HG02870 (cell line): ENCODE data around the gene NAA11.
A peak's percentile ranks its signal among the peaks of the same experiment; 100 is the strongest.

Experiments used
- ATAC-seq: cut with Tn5 transposase; IDR thresholded peaks from one replicate; pipeline ENCODE4 v1.9.1; 2021; ENCODE audit warnings: mild to moderate bottlenecking, moderate library complexity; ENCODE audit not compliant: unreplicated experiment

The NAA11 gene

DNA sequence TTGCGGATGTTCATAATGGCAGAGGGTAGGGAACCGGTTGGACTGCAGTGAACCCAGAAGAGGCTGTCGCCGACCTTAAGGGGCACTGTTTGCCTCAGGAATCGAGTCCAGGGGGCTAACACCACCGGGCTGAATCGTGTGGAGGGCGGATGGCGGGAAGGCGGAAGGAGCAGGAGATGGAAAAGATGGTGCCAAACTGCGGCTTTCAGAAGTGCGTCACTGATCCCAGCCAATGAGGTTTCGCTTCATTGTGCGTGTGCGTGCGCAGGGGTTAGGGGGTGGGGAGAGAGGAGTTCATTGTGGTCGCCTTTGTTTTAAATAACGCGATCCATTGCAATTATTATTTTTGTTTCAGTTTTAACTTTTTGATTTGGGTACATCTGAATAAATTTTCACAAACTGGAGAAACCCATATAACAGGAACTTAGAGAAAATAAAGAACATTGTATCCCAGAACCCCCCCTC is at the start of gene NAA11:
TSS of gene NAA11 (minus strand) at position 198 of the 465 bp plus-strand sequence. CDS start at position 14, 184 bp downstream.
- no peak for ATAC-seq

DNA sequence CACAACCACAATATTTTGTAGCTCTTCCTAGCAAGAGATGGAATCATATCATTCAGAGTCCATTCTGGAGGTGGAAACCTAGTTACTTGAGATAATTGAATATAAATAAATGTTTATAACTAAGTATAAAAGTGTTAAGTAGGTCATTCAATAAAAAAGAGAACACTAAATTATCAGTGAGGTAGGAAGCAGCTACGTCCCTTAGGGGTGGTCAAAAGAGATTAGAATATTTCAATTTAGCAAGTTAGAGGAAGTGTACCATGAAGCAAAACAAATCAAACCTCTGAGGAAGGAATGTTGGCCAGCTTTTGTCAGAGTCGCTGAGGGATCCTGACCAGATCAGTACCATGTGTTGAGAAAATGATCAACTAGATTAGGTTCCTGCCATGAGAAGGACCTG is 44.2 kb upstream of the NAA11 start:
- no peak for ATAC-seq

DNA sequence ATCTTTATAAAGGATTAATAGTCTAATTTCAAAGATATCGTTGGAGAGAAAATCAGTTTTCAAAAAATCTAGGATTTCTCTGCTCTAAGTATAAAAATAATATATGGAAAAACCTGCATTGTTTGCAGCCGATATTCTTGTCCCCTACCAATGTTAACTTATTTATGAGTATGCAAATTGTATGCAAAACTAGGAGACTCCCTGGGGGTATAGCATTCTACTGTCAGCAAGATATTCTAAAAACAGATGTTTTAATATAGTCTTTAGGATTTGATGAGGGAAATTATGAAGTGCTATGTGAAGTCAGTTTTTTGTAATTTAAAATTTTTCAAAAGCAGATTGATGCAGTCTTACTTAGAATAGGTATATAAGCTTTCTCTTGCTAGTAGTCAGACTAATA is 41.2 kb upstream of the NAA11 start:
- ATAC-seq: no peak

DNA sequence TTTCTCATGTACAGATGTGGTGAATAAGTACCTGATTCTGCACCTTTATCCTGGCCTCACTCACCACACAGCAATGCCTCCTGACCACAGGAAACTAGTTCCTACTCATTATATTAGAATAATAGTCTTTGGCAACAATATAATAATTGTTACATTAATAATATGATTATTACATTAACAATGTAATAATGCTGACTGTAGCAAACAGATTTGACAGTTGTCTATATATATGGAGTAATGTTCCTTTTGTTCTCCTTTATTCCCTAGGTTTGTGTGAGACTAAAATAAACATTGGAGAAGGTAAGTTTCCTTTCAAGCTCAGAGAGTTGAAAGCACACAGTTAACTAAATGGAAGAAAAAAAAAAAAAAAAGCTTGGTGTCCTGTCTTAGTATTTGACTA is 40.6 kb upstream of the NAA11 start:
- ATAC-seq: no peak

DNA sequence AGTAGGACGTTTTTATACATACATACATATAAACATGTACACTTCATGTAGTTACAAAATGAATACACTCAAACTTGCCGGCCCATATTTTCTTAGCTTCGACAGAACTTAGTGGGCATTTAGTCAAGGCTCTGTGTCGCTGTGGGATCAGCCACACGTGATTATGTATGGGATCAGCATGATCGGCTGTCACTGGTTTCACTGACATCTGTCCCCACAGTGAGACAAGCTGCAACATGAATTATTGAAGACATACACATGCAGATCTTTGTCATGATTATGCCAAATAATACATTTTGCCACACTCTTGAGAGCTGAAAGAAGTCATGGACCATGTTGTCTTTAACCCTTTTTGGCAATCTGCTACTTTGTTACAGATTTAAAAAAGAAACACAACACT is 38.2 kb upstream of the NAA11 start:
- no peak for ATAC-seq

DNA sequence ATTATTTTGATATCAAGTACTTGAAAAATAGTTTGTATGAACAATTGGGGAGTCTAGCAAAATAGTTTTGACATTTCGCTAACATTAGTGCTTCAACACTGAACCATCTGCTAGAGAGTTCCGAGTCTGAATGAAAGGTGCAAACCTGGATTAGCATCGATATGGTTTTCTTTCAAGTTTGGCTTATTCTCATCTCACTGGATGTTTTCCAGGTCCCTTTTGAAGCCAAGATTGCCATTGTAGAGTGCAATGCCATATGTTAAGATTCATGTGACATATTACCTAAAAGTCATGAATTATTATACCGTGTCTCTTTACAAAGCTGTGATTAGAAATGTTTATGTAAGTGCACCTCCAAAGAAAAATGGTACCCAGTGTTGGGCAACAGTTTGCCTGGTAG is 36.8 kb upstream of the NAA11 start:
- ATAC-seq: no peak

DNA sequence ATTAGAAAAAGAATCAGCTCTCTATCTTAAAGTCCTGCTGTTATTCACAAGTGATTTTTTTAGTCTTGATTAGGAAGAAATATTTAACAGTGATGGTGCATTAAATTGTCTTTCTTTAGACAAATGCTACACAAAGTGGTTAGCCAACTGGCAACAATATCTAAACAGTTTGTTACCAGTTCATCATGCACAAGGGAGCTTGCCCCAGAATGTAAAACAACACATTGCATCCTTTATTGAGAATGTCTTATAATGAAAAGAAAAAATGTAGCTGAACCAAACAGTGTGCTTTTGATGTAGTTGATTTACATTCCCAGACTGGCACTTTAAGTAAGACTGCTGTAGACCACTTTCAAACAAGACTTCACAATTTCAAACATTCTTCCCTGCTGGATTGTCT is 34.1 kb upstream of the NAA11 start:
- no peak for ATAC-seq

DNA sequence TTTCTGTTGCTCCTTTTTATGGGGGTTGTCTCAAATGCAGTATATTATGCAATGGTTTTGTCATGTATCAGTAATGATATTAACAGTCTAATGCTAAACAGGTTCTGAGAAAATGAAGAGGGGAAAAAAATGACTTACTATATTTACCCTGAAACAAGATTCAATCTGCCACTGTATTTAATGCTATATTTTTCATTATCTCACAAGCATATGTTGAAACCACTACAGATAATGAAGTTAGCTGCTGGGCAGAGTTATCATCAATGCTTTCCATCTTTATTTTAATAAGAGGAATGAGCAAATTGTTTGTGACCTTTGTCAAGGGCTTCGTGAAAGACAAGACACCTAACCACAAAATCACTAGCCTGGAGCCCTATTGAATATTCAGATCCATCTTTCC is 32.6 kb upstream of the NAA11 start:
- no peak for ATAC-seq

DNA sequence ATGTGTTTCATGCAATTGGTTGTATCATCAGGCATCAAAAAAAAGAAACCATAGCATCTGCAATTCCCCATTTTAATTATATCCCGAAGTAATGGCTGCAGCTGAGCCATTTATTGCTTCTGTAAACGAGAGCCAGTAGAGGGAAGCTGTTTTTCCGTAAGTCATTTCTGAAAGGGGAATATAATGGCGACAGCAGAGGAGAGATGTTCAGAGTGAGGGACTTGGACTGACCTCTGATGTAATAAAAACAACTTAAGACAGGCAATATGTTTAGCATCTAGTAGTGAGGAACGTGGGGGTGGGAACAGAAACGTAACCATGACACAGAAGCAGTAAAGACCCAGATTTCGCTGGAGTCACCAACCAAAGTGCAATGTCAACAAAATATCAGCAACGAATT is 31.5 kb upstream of the NAA11 start:
- no peak for ATAC-seq

DNA sequence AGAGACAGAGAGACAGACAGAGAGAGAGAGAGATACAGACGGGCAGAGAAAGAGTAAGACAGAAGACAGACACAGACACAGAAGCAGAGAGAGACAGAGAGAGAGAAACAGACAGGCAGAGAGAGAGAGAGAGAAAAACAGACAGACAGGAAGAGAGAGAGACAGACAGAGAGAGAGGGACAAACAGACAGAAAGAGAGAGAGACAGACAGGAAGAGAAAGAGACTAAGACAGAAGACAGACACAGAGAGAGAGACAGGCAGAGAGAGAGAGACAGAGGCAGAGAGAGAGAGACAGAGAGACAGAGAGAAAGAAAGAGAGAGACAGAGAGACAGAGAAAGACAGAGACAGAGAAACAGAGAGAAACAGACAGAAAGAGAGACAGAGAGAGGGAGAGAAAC is 27.2 kb upstream of the NAA11 start:
- no peak for ATAC-seq

DNA sequence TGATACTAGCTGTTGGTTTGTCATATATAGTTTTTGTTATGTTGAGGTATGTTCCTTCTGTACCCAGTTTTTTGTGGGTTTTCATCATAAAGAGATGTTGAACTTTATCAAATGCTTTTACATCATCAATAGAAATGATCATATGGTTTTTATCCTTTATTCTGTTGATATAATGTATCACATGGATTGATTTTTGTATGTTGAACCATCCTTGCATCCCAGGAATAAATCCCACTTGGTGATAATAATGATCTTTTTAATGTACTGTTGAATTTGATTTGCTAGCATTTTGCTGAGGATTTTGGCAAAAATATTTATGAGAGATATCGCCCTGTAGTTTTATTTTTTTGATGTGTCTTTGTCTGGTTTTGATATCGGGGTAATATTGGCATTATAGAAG is 22.5 kb upstream of the NAA11 start:
- ATAC-seq: no peak

DNA sequence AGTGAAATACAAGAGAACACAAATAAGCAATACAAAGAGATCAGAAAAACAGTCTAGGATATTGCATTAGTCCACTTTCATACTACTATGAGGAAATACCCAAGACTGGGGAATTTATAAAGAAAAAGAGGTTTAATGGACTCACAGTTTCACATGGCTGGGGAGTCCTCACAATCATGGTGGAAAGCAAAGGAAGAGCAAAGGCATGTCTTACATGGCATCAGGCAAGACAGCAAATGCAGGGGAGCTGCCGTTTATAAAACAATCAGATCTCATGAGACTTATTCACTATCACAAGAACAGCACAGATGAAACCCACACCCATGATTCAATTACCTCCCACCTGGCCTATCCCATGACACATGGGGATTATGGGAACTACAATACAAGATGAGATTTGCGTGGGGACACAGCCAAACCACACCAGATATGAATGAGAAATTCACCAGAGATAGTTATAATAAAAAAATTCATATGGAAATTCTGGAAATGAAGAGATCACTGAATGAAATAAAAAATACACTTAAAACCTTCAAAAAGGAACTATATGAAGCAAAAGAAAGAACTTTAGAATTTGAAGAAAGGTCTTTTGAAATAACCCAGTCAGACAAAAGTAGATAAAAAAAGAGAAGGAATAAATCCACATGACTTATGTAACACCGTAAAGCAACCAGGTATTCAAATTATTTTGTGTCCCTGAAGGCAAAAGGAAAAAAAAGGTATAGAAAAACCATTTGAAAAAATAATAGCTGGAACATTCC is 16.2 kb upstream of the NAA11 start:
- no peak for ATAC-seq

DNA sequence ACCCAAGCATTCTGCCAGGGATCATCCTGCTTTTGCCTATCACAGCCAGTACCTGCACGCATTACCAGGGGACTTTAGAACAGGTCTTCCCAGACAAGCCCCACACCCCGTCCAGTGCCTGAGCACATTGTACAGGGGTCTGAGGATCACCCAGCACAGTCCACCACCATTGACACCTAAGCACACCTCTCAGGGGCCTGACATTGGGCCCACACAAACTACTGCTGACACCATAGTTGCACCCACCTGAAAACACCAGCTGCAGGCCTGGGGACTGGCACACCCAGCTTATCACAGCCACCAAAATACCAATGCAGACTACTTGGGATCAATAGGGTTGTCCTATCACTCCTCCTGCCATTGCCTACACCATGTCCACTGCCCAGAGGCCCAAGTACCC is 14.7 kb upstream of the NAA11 start:
- no peak for ATAC-seq

DNA sequence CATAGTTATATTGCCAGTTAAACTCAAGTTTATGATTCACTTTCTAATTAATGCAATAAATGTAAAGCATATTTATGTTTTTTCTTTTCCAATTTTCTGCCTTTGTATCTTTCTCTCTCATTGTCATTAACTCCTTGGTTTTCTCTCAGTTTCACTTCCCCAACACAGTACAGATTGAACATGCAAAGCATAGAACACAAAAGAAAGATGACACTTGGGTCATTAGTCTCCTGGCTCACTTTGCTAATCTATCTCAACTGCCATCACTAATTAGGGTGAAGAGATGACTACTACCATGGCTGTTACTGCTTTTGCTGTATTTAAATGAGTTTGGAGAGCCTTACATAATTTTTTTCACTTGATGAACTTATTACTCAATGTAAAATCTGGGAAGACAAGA is 12.3 kb upstream of the NAA11 start:
- peak; percentile 65 for ATAC-seq

DNA sequence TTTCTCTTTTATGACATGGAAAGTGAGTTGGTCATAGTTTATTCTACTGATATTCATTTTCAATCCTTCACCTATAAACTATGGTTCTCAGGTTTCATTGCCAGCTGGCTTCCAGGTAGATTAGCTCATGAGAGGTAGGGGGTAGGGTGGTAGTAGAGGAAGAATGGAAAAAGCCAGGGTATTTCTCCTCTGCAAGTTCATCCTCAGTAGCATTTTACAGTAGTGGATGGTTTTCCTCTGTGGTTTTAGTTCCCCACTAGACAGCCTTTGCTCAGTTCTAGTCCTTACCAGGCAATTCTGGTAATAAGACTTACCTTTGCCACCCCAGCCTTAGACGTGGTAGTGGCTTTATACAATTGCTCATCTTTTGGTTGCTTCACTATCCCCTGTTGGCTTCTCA is 8.9 kb upstream of the NAA11 start:
- no peak for ATAC-seq

DNA sequence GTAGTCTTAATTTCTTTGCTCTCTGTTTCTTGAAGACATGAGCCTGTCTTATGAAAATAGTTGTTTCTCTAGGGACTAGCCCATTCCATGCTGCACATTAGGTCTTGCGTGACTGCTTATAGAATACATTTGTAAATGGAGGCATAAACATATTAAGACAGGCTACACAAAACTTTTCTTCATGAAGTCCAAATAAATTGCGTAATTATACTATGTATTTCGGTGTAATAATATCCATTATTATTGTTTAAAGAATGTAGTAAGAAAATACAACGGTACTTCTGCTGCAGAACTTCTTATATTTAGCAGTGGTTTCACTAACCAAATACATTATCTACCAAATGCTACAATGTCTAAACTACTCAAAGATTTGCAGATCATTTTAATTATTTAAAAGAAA is 8.5 kb upstream of the NAA11 start:
- no peak for ATAC-seq

DNA sequence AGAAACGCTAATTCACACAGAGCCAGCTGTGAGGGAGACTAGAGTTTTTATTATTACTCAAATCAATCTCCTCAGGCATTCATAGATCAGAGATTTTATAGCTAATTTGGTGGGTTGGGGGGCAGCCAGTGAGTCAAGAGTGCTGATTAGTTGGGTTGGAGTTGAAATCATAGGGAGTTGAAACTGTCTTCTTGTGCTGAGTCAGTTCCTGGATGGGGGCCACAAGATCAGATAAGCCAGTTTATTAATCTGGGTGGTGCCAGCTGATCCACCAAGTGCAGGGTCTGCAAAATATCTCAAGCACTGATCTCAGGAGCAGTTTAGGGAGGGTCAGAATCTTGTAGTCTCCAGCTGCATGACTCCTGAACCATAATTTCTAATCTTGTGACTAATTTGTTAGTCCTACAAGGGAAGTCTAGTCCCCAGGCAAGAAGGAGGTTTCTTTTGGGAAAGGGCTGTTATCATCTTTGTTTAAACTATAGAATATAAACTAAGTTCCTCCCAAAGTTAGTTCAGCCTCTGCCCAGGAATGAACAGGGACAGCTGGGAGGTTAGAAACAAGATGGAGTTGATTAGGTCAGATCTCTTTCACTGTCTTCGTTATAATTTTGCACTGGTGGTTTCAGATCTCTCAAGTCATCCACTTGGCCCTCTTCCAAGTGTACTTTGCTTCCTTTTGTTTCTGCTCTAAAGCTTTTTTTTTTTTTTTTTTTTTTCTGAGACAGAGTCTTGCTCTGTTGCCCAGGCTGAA is 5.4 kb upstream of the NAA11 start:
- no peak for ATAC-seq

DNA sequence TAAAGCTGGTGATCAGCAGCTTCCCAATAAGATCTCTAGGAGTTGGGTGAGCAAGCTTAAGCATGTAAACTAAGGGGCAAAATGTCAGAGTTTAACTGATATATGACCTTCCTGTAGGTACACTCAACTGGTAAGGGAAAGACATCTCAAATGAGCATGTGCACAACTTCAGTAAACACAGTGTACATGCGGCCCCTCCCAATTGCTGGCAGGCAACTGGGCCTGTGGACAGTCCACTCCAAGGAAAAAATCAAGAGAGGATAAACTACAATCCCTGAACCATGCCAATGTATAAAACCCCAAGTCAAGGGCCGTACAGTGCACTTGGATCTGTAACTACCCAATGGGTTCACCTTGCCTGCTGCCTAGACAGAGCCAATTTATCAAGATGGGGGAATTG is 4.9 kb upstream of the NAA11 start:
- no peak for ATAC-seq

DNA sequence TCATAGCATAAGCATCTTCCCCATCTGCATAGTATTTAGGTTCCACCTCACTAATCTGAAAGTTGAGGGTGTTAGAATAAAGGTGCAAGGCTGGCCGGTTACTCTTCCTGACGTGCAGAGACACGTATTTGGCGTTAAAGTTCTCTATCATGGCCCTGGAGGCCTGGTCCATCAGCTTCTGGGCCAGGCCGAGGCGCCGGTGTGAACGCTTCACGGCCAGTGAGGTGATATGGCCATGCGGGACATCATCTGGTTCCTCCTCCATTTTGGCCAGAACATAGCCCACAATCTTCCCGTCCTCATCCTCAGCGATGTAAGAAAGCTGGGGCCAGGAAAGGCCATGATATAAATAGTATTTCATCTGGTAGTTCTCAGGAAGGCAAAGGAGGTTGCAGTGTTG is 425 bp downstream of the NAA11 start:
- no peak for ATAC-seq

DNA sequence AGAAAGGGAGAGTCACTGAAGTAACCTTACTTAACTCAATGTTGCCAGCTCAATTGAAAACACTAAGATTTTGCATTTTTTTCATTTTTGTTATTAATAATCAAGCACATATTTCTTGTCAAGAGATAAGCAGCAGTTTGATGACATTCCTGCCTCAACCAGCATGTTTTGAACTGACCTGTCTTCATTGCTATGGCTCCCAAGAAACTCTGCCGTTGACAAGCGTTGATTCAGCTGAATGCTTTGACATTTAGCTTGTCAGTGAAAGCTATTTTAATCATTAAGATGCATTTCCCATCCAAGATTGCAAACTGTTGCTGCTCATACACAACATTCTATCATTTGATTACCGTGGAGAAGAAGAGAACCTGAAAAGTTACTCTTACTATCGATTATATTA is 5.9 kb downstream of the NAA11 start:
- no peak for ATAC-seq

DNA sequence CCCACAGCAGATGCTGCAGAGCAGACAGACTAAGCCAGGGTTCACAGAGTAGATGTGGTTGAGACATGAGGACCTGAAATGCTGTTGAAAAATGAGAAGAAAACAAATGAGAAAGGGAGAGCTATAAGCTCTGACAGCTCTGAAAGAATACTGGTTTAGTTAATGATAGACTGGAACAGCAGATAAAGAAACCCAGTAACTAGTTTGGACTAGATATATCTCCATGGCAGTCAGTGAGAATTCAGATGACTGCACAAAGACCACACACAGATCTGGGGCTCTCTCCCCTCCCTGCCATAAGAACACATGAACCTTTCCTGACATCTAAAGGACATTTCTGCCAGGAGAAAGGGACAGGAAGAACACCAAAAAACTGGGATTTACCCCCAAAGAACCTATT is 8.2 kb downstream of the NAA11 start:
- ATAC-seq: no peak

DNA sequence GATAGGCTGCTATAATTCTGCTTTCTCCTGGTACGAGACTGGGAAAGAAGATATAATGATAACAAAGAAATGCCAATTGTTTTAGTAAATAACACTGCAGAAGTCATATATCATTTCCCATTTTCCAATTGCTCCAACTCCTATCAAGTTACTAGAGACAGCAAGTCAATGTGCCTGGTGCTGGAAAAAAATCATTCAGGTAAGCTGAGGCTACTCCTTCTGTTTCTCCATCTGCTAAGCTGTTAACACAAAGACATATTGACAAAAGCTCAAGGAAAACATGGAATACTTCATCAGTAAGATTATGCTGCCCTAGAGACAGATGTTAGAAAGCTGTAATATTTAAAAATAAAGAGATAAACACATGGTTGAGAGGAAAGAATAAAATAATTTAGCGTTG is 10.0 kb downstream of the NAA11 start:
- no peak for ATAC-seq

DNA sequence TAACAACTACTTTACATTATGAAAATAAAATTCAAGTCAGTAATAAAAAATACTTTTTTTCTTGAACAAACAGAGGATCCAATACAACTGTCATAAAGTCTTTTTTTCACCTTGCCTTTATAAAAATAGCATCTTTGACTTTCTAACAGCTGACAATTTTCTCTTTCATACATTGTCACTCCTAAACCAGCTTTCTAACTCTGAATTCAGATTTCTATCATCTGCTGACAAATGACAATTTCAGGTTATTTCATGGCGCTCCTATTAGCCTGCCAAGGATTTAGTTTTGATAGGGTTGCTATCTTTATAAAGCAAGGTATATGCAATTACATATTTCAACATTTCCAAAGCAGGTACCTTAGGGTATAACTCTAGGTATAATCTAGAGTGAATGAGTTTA is 14.6 kb downstream of the NAA11 start:
- ATAC-seq: no peak
